Measurements from ENCODE around the gene RMND5B. TPM values are rescaled to one million over a fixed set of nuclear protein-coding genes. Genes with fewer than 3 reads are reported as not detected.

Gene RMND5B
- total and polyA plus RNA-seq, 2 experiments from 2014 or later: 17.5 to 19.9 TPM

DNA sequence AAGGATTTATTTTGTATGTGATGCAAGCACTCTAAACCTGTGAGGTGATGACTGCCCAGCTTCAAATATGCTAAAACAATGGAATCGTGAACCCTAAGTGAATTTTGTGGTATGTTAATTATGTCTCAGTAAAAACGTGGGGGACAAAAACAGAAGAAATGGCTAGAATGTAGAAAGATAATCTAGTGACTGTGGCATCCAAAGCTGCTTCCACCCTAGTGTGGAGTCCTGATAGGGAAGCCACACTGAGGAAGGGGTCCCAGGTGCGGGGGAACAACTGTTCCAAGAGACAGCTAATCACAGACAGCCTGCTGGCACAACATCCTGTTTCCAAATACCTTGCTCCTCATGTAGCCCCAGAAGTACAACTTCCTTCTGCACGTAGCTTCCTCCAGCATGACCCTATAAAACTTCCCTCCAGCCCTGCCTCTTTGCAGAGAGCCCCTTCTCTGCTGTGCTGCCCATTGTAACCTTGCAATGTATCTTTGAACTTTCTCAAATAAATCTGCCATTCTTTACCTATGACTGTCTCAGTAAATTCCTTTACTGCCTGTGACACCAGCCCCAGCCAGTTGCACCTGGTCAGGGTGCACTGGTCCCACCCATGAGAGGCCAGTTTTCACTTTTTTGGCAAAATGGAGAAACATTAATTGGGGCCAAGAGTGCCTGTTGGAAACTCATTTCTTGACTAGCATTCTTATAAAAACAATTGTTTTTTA, 51.5 kb downstream of the RMND5B start:
- no peak overlapping the region for H3K9ac ChIP-seq
- H3K9me2 ChIP-seq (ENCODE audit: insufficient read depth): no peaks in the 10 kb centered on the region
- TF ChIP-seq EZH2phosphoT487 (IDR thresholded peaks at IDR 0.05; ENCODE audit: insufficient read depth, low read depth): no peak
- TF ChIP-seq EZH2 (IDR thresholded peaks at IDR 0.05; ENCODE audit: insufficient read depth, poor library complexity, severe bottlenecking): no peak
- 0 out of 2 replicates have a peak, but pooled peaks cover 4% of the 10 kb centered on the region for H3F3A ChIP-seq (ENCODE audit: insufficient read depth)
- no peaks in the 10 kb centered on the region for H4K20me1 ChIP-seq (ENCODE audit: insufficient read depth)
- no peak overlapping the region for H2AFZ ChIP-seq
- no peak overlapping the region for H3K4me2 ChIP-seq (ENCODE audit: unreplicated experiment)
- no peaks in the 10 kb centered on the region for H3K4me1 ChIP-seq (ENCODE audit: insufficient read depth)
- no peaks in the 10 kb centered on the region for H3K36me3 ChIP-seq (ENCODE audit: low read depth)
- no peak overlapping the region for H3K27ac ChIP-seq
- no peak for DNase-seq
- no peaks in the 10 kb centered on the region for H3K79me2 ChIP-seq (ENCODE audit: insufficient read depth)
- H3K9me3 ChIP-seq (ENCODE audit: low read depth): no peaks in the 10 kb centered on the region
- H3K27me3 ChIP-seq (replicated peaks; ENCODE audit: insufficient read depth): no peaks in the 10 kb centered on the region
- H3K4me3 ChIP-seq: no peak overlapping the region
- in situ Hi-C loops (cut with MboI): no loop called here
- 17 to 21% methylated on average over 4 of the region's 4 CpGs for WGBS, 2 experiments (ENCODE audit: low coverage in 1 of 2, low lambda C conversion rate in 2 of 2, missing lambda C conversion rate in 2 of 2)

DNA sequence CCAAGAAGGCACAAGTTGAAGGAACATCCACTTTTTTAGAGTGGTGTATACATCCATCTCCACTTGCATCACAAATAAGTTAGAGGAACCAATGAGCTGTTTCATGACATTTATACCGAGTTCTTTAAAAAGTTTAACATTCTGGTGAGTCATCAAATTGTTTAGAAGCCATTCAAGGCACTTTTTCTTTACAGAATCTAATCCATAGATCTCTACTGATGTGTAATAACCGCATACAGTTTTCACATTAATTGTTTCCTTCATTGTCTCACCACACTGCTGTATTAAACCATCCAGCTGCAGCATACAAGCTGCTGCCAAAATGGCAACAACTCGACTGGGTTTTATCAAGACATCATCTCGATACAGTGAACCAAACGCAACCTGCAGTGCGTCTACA, 55.6 kb downstream of the RMND5B start:
- WGBS, 2 experiments (ENCODE audit: low coverage in 1 of 2, low lambda C conversion rate in 2 of 2, missing lambda C conversion rate in 2 of 2): 39 to 40% methylated on average over 6 of the region's 6 CpGs
- Histone ChIP-seq H3K4me2 (ENCODE audit: unreplicated experiment) (no peak overlapping the region), H3K27ac (no peak overlapping the region), H3K36me3 (ENCODE audit: low read depth) (no peaks in the 10 kb centered on the region), H3K4me3 (no peak overlapping the region), H3F3A (ENCODE audit: insufficient read depth) (0 out of 2 replicates have a peak, but pooled peaks cover 4% of the 10 kb centered on the region), H3K27me3 (replicated peaks; ENCODE audit: insufficient read depth) (no peaks in the 10 kb centered on the region), H4K20me1 (ENCODE audit: insufficient read depth) (no peaks in the 10 kb centered on the region), H3K9ac (no peak overlapping the region), H3K79me2 (ENCODE audit: insufficient read depth) (no peaks in the 10 kb centered on the region), H3K9me3 (ENCODE audit: low read depth) (no peaks in the 10 kb centered on the region), H2AFZ (no peak overlapping the region; the same call in 1 of the 2 replicates), H3K4me1 (ENCODE audit: insufficient read depth) (no peaks in the 10 kb centered on the region), H3K9me2 (ENCODE audit: insufficient read depth) (no peaks in the 10 kb centered on the region)
- DNase-seq: peak; percentile 41
- TF ChIP-seq EZH2phosphoT487 (IDR thresholded peaks at IDR 0.05; ENCODE audit: insufficient read depth, low read depth): no peak
- no peak for TF ChIP-seq EZH2 (IDR thresholded peaks at IDR 0.05; ENCODE audit: insufficient read depth, poor library complexity, severe bottlenecking)
- in situ Hi-C loops (cut with MboI): no loop called here

DNA sequence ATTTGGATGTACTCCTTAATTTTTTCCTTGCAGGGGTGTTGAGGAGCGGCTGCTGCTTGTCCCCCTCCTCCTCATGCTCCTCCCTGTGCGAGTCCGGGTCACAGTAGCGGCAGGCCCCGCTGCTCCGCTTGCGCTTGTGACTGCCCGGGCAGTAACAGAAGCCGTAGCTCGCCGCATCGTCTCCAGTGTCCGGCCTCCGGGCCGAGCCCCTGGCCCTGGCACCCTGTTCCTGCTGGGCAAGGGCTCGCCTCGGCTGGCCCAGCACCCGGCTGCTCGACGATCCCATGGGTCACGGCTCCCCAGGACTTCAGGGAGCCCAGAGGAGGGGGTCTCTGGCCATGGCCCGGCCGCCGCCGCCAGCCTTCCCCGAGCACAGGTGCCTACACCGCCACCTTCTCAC, 56.2 kb downstream of the RMND5B start, which contains the start of gene GMCL2:
GMCL2 (minus strand) TSS at position 358 of the 400 bp plus-strand sequence; CDS start at position 286, 72 bp downstream.
- 0 out of 2 replicates have a peak, but pooled peaks cover under 1% of the 10 kb centered on the region for H3K4me1 ChIP-seq (ENCODE audit: insufficient read depth)
- WGBS, 2 experiments (ENCODE audit: low coverage in 1 of 2, low lambda C conversion rate in 2 of 2, missing lambda C conversion rate in 2 of 2): 90 to 95% methylated on average over 20 to 27 of the region's 27 CpGs
- H3K9ac ChIP-seq: no peak within 1 kb of the TSS
- TF ChIP-seq EZH2 (IDR thresholded peaks at IDR 0.05; ENCODE audit: insufficient read depth, poor library complexity, severe bottlenecking): no peak
- no peak for TF ChIP-seq EZH2phosphoT487 (IDR thresholded peaks at IDR 0.05; ENCODE audit: insufficient read depth, low read depth)
- no peaks in the 10 kb centered on the region for H3K9me3 ChIP-seq (ENCODE audit: low read depth)
- H3K9me2 ChIP-seq (ENCODE audit: insufficient read depth): no peaks in the 10 kb centered on the region
- no peak within 1 kb of the TSS for H3K4me2 ChIP-seq (ENCODE audit: unreplicated experiment)
- no peaks in the 10 kb centered on the region for H3K36me3 ChIP-seq (ENCODE audit: low read depth)
- no peaks in the 10 kb centered on the region for H4K20me1 ChIP-seq (ENCODE audit: insufficient read depth)
- 0 out of 2 replicates have a peak, but pooled peaks cover 4% of the 10 kb centered on the region for H3F3A ChIP-seq (ENCODE audit: insufficient read depth)
- in situ Hi-C loops (cut with MboI): no loop called here
- DNase-seq: no peak
- no peaks in the 10 kb centered on the region for H3K79me2 ChIP-seq (ENCODE audit: insufficient read depth)
- no peaks in the 10 kb centered on the region for H3K27me3 ChIP-seq (replicated peaks; ENCODE audit: insufficient read depth)
- H3K27ac ChIP-seq: no peak within 1 kb of the TSS
- no peak within 1 kb of the TSS; the same call in 1 of the 2 replicates for H2AFZ ChIP-seq
- H3K4me3 ChIP-seq: no peak within 1 kb of the TSS

DNA sequence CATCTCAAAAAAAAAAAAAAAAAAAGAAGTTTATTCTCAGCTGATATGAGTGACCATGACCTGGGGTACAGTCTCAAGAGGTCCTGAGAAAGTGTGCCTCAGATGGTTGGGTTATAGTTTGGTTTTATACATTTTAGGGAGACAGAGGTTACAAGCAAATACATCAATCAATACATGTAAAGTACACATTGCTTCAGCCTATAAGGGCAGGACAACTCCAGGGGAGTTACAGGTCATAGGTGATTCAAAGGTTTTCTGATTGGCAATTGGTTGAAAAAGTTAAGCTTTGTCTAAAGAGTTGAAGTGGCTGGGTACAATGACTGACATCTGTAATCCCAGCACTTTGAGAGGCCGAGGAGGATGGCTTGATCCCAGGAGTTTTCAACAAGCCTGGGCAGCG, 58.6 kb downstream of the RMND5B start:
- Histone ChIP-seq H2AFZ (no peak overlapping the region), H3F3A (ENCODE audit: insufficient read depth) (0 out of 2 replicates have a peak, but pooled peaks cover 4% of the 10 kb centered on the region), H3K27ac (no peak overlapping the region), H4K20me1 (ENCODE audit: insufficient read depth) (no peaks in the 10 kb centered on the region), H3K4me1 (ENCODE audit: insufficient read depth) (0 out of 2 replicates have a peak, but pooled peaks cover 3% of the 10 kb centered on the region), H3K36me3 (ENCODE audit: low read depth) (no peaks in the 10 kb centered on the region), H3K9me3 (ENCODE audit: low read depth) (no peaks in the 10 kb centered on the region), H3K9ac (no peak overlapping the region), H3K4me2 (ENCODE audit: unreplicated experiment) (no peak overlapping the region), H3K27me3 (replicated peaks; ENCODE audit: insufficient read depth) (peaks cover 2% of the 10 kb centered on the region; the same call in 1 of the 2 replicates), H3K79me2 (ENCODE audit: insufficient read depth) (no peaks in the 10 kb centered on the region), H3K4me3 (no peak overlapping the region), H3K9me2 (ENCODE audit: insufficient read depth) (no peaks in the 10 kb centered on the region)
- WGBS, 2 experiments (ENCODE audit: low coverage in 1 of 2, low lambda C conversion rate in 2 of 2, missing lambda C conversion rate in 2 of 2): 75 to 85% methylated on average over 2 of the region's 2 CpGs
- TF ChIP-seq EZH2phosphoT487 (IDR thresholded peaks at IDR 0.05; ENCODE audit: insufficient read depth, low read depth): no peak
- no peak for TF ChIP-seq EZH2 (IDR thresholded peaks at IDR 0.05; ENCODE audit: insufficient read depth, poor library complexity, severe bottlenecking)
- DNase-seq: no peak
- in situ Hi-C loops (cut with MboI): no loop called here
